HL-60 (cell line): ENCODE results near the gene NR2C2AP.

Source experiments
- DNase-seq, 2 experiments: peaks; one replicate each; pipeline ENCODE4 v3.0.0-alpha.2; 2010 to 2020; ENCODE audit warnings: low read depth in 1 of 2, low spot score in 1 of 2
- H3K27ac ChIP-seq: fragments of 250-450 bp; sonication (Bioruptor Pico); replicated peaks from 2 replicates; pipeline ENCODE4 v1.5.1; 2020; ENCODE audit warnings: mild to moderate bottlenecking, moderate library complexity
- H3K27me3 ChIP-seq: fragments of 250-450 bp; sonication (Bioruptor Pico); 2 replicates; pipeline ENCODE4 v1.5.1; 2021; ENCODE audit warnings: mild to moderate bottlenecking, moderate library complexity; ENCODE audit not compliant: insufficient read depth, poor library complexity, severe bottlenecking
- H3K4me3 ChIP-seq: replicated peaks from 2 replicates; pipeline ENCODE4 v1.5.1; 2011; ENCODE audit warnings: mild to moderate bottlenecking, control low read depth, low read length; ENCODE audit not compliant: insufficient read depth
- GABPA ChIP-seq: IDR thresholded peaks from 2 replicates; pipeline ENCODE4 v1.6.1; 2012; ENCODE audit warnings: low read depth
- POLR2AphosphoS5 ChIP-seq: IDR thresholded peaks from 2 replicates; pipeline ENCODE4 v1.6.1; 2012; ENCODE audit warnings: low read depth
- SPI1 ChIP-seq: IDR thresholded peaks from 2 replicates; pipeline ENCODE4 v1.6.1; 2012; ENCODE audit warnings: low read depth, mild to moderate bottlenecking, borderline replicate concordance
- TF ChIP-seq, protein P1 (sequence below): IDR thresholded peaks from one replicate; pipeline ENCODE4 v1.5.1; 2011; ENCODE audit warnings: low read length, control low read depth, inconsistent platforms; ENCODE audit not compliant: insufficient read depth
- TF ChIP-seq, protein P2 (sequence below): IDR thresholded peaks from 2 replicates; pipeline ENCODE4 v1.6.1; 2012; ENCODE audit warnings: low read depth; ENCODE audit not compliant: insufficient replicate concordance

Gene NR2C2AP

DNA sequence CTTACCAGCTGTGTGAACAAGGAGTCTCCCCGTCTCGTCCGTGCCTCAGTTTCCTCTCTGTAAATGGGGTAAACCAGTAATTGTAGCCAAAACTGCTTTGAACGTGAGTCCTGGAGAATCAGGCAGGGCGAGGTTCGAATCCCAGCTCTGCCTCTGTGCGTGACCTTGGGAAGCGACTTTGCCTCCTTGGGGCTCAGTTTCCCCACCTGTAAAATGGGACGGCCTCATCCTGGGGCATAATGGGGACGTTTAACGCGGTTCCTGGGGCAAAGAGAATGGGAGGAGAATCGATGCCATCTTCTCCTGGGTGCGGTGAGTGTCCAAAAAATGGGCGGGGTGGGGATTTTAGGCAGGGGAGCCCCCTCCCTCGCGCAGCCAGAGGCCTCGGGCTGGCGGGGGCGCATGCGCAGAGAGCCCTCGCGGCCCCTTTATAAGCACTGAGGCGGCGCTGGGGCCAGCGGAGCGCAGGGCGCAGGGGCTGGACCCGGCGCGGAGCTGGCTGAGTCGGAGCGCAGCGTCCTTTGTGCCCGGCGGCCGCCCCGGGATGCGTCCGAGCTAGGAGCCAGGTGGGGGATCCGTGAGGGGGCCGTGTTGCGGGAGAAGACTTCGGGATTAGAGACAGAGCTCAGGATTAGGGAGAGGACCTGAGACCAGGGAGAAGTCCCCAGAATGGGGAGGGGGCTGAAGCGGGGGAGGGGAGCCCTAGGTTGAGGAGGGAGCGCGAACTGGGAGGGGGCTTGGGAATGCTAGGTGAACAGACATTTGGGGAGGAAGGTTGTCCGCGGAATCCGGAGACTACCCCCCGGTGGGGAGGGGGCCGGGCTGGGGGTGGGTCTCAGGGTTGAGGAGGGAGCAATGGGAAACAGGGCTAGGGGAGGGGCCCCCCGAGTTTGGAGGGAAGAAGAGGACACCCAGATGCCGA is 8.5 kb upstream of the NR2C2AP start, which contains the start of gene NCAN:
TSS of gene NCAN (plus strand) at position 460 of the 922 bp plus-strand sequence. CDS start 4,996 bp downstream, outside the sequence.
- no peak within 1 kb of the TSS for H3K4me3 ChIP-seq
- no peak for DNase-seq
- H3K27me3 ChIP-seq, result peaks cover 18% of the 10 kb centered on the region
- H3K27ac ChIP-seq, result no peak within 1 kb of the TSS
- TF ChIP-seq GABPA (no peak), POLR2AphosphoS5 (no peak), SPI1 (no peak)
- TF ChIP-seq, protein P1, sequence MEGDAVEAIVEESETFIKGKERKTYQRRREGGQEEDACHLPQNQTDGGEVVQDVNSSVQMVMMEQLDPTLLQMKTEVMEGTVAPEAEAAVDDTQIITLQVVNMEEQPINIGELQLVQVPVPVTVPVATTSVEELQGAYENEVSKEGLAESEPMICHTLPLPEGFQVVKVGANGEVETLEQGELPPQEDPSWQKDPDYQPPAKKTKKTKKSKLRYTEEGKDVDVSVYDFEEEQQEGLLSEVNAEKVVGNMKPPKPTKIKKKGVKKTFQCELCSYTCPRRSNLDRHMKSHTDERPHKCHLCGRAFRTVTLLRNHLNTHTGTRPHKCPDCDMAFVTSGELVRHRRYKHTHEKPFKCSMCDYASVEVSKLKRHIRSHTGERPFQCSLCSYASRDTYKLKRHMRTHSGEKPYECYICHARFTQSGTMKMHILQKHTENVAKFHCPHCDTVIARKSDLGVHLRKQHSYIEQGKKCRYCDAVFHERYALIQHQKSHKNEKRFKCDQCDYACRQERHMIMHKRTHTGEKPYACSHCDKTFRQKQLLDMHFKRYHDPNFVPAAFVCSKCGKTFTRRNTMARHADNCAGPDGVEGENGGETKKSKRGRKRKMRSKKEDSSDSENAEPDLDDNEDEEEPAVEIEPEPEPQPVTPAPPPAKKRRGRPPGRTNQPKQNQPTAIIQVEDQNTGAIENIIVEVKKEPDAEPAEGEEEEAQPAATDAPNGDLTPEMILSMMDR, result no peak
- TF ChIP-seq, protein P2, sequence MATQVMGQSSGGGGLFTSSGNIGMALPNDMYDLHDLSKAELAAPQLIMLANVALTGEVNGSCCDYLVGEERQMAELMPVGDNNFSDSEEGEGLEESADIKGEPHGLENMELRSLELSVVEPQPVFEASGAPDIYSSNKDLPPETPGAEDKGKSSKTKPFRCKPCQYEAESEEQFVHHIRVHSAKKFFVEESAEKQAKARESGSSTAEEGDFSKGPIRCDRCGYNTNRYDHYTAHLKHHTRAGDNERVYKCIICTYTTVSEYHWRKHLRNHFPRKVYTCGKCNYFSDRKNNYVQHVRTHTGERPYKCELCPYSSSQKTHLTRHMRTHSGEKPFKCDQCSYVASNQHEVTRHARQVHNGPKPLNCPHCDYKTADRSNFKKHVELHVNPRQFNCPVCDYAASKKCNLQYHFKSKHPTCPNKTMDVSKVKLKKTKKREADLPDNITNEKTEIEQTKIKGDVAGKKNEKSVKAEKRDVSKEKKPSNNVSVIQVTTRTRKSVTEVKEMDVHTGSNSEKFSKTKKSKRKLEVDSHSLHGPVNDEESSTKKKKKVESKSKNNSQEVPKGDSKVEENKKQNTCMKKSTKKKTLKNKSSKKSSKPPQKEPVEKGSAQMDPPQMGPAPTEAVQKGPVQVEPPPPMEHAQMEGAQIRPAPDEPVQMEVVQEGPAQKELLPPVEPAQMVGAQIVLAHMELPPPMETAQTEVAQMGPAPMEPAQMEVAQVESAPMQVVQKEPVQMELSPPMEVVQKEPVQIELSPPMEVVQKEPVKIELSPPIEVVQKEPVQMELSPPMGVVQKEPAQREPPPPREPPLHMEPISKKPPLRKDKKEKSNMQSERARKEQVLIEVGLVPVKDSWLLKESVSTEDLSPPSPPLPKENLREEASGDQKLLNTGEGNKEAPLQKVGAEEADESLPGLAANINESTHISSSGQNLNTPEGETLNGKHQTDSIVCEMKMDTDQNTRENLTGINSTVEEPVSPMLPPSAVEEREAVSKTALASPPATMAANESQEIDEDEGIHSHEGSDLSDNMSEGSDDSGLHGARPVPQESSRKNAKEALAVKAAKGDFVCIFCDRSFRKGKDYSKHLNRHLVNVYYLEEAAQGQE, result no peak

DNA sequence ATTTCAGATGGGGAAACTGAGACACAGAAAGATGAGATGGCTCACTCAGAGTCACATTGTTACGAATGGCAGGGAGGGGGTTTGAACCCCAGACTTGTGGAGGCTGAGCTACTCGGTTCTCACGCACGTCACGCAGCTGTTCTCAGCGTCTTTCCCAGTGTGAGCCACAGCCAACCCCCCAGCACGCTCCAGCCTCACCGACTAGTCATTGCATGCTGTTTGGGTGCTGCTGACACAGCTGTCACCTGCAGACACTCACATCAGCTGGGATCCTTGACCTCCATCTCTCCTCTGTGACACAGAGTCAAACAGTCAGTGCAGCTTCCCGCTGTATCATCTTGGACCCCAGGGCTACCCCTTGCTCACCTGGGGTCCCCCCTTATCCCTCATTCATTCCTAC is 6.2 kb upstream of the NR2C2AP start:
- Histone ChIP-seq H3K27me3 (peaks cover 16% of the 10 kb centered on the region), H3K27ac (no peak overlapping the region), H3K4me3 (no peak overlapping the region)
- TF ChIP-seq SPI1 (no peak), GABPA (no peak), POLR2AphosphoS5 (no peak)
- TF ChIP-seq, protein P2, result no peak
- TF ChIP-seq, protein P1, result no peak
- no peak for DNase-seq

DNA sequence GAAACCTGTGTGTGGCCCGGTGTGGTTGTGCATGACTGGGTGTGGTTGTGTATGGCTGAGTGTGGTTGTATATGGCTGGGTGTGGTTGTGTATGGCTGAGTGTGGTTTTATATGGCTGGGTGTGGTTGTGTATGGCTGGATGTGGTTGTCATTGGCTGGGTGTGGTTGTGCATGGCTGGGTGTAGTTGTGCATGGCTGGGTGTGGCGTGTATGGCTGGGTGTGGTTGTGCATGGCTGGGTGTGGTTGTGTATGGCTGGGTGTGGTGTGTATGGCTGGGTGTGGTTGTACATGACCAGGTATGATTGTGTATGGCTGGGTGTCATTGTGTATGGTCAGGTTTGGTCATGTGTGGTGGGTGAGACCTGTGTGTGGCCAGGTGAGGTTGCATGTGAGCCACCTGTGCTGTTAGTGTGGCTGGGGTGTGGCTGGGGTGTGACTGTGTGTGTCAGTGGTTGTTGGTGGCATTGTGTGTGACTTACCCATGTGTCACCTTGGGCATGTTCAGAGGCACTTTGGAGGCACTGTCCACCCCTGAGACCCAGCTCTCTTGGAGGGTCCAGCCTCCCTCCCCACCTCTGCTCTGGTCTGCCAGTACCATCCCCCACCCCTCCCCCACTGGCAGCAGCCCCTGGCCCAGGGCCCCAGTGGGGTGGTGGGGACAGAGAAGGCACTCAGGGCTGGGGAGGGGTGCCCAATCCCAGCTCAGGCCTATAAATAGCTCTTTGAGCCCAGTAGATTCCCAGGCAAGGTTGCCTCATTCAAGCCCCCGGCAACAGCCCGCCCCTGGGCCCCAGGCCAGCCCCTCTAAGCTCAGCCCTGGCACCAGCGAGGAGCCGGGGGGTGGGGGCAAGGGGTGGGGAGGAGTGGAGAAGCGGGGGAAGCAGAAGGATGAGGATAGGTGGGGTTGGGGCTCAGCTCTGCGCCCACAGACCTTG is 4.7 kb upstream of the NR2C2AP start:
- peaks cover 14% of the 10 kb centered on the region for H3K27me3 ChIP-seq

More for the DNA sequence above, 4.7 kb upstream of the NR2C2AP start:
- H3K27ac ChIP-seq, result no peak overlapping the region
- TF ChIP-seq SPI1, result no peak
- TF ChIP-seq POLR2AphosphoS5, result no peak
- TF ChIP-seq, protein P2, result no peak
- TF ChIP-seq, protein P1, result no peak
- TF ChIP-seq GABPA, result no peak
- DNase-seq, result no peak
- H3K4me3 ChIP-seq, result no peak overlapping the region
